Skeletal muscle cell (primary cell): ENCODE results near the gene LYPLAL1.
"Not testable (repeated sequence)": the region's sequence is repeated elsewhere in the genome, so short reads cannot be mapped to it uniquely, and the experiment has no call there.

Experiments
- DNase-seq: peaks from one replicate; pipeline ENCODE4 v3.0.0-alpha.2; 2010; ENCODE audit warnings: low read depth
- H3K4me3 ChIP-seq: 2 replicates; pipeline ENCODE4 v1.5.1; 2011; ENCODE audit warnings: low read depth, mild to moderate bottlenecking, control low read depth, low read length, moderate library complexity

The LYPLAL1 gene

DNA sequence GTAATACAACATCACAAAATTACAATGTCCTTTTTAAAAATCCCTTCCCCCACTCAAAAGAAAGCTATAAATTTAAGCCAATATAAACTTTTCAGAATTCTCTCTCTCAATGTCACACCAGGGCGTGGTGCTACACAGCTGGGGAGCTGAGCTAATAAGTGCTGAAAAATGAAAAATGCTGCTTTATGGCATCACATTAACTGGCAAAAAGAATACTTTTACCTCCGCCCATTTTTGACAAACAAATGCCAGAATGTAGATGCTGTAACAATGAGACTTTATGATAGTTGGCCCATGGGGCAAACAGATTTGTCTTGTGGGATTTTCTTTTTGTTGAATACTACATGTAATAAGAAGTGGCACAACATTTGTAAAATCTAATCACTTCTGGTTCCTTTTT, 12.7 kb upstream of the LYPLAL1 start:
- H3K4me3 ChIP-seq = no peak overlapping the region
- no peak for DNase-seq

DNA sequence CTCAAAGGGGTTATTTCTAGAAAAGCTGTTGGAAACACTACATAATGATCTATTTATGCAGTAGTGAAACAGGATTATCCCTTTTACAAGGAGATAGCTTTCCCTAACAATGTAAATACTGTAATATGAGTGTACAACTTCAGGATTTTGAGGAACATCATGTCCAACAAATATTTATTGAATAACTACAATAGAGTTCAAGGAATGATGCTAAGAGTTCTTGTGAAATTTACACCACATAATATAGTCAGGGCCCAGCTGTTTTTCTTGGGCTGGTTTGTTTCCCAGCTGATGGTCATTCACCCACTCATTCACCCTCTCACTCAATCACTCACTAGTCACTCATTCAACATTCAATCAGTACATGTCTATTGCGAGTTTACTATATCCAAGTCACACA, 12.3 kb upstream of the LYPLAL1 start:
- H3K4me3 ChIP-seq = no peak overlapping the region
- DNase-seq = peak; percentile 45

DNA sequence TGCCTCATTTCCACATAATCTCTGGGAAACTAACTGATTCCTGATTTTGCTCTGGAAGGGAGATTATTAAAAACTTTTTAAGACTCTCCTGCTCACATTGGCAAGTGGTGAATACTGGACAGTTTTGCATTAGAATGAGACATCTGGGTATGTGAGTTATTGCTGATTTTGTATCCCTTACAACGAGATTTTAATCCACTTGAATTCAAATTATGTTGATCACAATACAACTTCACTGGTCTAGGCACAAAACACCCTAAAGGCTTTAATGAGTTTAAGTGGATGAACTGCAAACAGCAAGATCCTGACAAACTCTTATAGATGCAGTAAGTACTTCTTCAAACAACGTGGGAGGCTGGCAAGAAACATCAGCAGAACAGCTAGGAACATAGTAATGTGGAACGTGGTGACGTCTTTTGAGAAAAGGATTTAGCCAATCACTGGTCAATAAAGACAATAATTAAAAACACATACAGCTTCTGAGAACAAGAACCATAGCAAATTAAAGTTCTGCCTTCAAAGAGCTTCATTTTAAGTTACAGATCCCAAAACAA, 10.2 kb upstream of the LYPLAL1 start:
- DNase-seq = no peak
- no peak overlapping the region for H3K4me3 ChIP-seq

DNA sequence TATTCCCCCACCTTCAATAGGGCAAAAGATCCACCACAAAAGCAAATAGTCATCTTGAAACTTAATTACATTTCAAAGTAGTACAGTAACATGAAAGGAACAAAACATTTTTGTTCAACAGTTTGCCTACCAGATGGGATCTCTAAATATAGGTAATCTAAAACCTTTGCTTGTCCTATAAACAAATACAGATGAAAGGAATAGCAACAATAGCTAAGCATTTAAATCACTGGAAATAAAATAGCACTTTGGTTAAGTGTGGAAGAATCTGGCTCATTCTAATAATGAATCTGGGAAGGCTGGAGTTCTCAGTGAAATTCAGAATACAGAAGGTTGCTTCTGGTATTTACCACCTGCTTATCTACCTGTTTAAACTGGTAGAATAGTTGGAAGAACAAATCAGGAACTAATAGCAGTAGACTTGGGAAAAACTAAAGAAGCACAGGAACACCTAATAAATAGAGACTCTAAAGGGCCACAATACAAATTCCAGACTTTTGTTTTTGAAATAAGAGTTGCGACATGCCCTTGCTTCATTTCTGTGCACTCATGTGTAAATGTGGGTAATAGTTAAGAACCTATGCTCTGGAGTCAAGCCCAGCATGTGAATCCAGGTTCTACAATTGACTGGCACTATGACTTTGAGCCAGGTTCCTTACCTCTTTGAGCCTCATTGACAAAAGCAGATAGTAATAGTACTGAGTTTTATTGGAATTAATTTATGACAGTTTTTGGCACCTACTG, 2.3 kb upstream of the LYPLAL1 start:
- DNase-seq = no peak
- H3K4me3 ChIP-seq = no peak overlapping the region

DNA sequence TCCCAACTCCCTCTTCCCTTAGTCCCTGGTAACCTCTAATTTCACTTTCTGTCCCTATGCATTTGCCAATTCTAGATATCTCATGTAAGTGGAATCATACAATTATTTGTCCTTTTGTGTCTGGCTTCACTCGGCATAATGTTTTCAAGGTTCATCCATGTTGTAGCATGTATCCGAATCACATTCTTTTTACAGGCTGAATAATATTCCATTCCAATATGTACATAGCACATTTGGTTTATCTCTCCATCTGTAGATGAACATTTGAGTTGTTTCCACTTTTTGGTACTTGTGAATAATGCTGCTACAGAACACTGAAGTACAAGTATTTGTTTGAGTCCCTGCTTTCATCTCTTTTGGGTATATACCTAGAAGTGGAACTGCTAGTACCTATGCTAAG, 857 bp upstream of the LYPLAL1 start:
- H3K4me3 ChIP-seq = no peak overlapping the region
- DNase-seq = no peak

DNA sequence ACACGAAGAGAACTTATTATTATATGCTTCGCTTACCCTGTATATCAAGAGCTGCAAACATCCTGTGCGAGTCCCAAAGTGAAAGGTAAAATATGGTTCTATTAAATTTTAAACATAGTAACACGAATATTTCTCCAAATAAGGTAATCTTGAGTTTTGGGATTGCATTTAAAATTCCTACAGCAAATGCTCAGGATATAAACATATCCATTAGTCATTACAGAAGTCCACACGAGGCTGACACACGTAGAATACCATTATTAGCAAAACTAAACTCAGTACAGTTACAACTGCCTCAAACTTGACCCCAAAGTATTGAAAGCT, 282 bp upstream of the LYPLAL1 start:
- peak overlapping the region; percentile 85 for H3K4me3 ChIP-seq
- DNase-seq = no peak

DNA sequence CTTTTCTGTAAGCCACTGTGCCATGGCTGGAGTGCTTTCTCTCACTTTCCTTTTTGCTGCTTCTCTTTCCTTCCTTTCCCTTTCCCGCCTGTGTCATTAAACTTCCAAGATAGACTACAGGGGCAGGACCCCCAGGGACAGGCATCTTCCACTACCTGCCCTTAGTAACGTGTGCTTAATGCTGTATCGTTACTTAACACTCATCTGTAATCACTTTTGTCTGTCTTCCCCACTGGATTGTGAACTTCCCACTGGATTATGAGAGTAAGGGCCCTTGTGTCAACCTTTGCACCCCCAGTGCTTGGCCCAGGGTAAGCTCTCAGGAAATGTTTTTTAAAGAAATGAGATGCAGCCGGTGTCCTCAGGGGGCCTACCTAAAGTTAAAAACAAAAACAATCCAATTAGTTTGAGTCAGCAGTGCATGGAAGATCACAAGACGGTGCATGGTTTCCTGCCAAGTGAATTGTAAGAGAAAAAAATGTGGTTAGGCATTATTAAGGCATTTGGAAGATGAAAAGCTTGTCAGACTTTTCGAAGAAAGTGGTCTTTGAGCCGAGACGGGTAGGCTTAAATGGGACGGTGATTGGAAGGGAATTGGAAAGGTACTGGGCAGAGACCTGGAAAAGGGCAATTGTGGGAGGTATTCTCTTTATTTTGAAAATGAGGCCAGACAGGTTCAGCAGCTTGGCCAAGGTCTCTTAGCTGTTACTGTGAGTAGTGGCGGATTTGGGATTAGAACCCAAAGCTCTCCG, 958 bp downstream of the LYPLAL1 start:
- H3K4me3 ChIP-seq = peak overlapping the region; percentile 85
- DNase-seq = peak; percentile 54

DNA sequence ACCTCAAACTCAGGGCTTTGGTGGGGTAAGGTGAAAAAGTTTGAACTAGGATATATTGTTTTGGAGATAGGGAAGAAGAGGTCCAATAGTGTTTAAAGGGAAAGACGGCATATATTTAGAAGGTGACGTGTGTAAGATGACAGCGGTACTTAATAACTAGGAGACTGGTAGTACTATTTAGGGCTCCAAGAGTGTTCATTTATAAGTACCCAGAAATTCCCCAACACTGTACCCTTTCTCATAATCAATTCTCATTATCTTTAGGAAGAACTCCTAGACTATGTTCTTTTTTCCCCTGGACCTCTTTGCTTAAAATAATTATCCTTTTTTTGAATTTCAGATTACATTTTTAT, 1.5 kb downstream of the LYPLAL1 start:
- no peak for DNase-seq
- H3K4me3 ChIP-seq = peak overlapping the region; percentile 85

DNA sequence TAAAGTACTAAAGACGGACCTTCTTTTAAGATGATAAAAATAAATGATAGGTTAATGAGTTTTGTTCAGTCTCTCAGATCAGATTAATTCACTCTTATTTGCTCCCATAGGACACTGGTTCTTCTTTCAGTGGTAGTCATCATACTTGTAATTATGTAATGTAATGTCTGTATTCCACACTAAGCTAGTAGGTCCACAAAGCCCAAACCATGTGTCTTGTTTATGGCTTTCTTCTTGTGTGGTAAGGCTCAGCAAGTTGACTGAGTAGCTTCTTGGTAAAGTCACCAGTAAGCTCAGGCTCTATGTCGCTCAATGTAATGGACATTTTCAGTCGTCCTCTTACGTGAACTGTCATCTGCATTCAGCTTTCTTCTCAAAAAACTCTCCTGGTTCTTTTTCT, 2.5 kb downstream of the LYPLAL1 start:
- no peak overlapping the region for H3K4me3 ChIP-seq
- no peak for DNase-seq

DNA sequence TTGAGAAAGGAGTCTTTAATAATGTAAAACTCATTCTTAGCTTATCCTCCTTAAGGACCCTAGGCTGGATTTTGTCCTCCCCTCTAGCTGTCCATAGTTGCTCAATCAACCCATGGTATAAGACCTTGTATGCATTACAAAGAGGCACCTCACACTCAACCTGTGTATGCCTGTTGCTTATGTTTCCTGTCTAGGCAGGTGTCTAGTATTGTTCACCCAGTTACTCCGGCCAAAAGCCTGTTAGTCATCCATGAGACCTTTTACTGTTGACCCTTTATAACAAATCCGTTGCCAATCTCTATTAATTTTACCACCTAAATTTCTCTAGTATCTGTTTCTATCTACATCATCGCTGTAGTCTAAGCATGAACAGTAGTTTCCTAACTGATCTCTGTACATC, 3.7 kb downstream of the LYPLAL1 start:
- no peak for DNase-seq
- no peak overlapping the region for H3K4me3 ChIP-seq

DNA sequence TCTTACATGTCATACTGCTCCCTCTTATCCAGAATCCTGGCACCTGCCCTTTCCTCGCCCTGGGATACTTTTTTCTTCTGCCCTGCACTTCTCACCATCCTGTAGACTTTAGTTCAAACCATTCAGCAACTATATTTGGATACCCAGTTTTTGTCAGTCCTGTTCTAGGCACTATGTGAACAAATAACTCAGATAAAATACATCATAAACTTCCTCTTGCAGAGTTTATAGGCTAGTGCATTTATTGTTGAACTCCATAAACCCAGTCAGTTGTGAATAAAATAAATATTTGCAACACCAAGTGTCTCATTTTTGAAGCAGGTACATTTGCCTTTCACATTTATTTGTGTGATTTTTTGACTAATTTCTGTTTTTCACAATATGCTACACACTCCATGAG, 4.3 kb downstream of the LYPLAL1 start:
- DNase-seq = no peak
- no peak overlapping the region for H3K4me3 ChIP-seq

DNA sequence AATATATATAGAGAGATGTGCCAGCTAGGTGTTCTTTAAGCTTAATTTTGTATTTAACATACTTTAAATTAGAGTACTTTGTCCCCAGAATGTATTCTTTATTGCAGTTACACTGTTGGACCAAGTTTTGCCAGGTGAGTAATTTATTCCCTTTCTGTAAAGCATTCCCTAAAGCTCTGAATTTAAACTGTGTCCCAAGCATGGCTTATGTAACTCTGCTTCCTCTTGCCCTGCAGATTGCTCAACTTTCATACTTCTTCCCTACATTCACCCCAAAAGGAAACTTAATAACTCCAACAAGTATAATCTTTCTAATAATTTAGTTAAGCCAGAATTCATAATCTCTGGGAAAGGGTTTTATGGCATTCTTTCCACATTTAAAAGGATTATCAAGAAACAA, 5.6 kb downstream of the LYPLAL1 start:
- no peak overlapping the region for H3K4me3 ChIP-seq
- DNase-seq = no peak

DNA sequence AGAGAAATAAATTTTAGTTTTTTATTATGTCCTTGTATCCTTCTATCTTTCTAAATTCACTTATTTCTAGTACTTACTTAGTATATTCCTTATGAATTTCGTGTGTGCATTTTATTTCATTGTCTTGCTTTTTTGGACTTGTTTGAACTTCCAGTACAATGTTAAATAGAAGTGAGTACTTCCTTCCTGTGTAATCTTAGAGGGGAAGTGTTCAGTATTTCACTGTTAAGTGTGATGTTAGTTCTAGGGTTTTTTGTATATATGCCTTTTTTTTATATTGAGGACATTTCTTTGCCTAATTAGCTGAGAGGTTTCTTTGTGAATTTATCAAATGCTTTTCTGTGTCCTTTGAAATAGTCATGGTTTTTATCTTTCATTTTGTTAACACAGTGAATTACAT, 10.7 kb downstream of the LYPLAL1 start:
- H3K4me3 ChIP-seq = no peak overlapping the region
- DNase-seq = no peak

DNA sequence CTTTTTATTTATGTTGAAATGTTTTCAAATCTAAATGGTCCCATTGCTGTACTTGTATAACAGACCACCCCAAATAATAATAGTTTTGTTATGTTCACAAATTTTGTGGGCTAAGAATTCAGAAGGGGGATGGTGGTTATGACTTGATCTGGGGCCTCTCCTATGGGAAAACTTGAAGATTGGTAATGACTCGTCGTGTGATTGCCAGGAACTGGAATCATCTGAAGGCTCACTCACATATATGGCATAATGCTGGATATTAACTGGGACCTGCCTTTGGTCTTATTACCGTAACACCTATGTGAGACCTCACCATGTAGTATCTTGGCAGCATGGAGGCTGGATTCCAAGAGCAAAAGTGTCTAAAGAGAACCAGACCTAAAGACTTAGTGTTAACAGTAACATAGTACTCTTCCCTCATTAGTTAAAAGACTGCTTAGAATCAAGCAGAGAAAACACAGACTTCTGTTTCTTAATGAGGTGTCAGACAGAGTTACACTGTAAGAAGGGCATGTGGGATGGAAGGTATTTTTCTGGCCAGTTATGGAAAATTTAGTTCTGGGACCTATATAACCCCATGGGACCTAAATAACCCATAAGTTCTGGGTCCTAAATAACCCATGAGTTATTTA, 11.9 kb downstream of the LYPLAL1 start:
- DNase-seq = no peak
- H3K4me3 ChIP-seq = no peak overlapping the region

DNA sequence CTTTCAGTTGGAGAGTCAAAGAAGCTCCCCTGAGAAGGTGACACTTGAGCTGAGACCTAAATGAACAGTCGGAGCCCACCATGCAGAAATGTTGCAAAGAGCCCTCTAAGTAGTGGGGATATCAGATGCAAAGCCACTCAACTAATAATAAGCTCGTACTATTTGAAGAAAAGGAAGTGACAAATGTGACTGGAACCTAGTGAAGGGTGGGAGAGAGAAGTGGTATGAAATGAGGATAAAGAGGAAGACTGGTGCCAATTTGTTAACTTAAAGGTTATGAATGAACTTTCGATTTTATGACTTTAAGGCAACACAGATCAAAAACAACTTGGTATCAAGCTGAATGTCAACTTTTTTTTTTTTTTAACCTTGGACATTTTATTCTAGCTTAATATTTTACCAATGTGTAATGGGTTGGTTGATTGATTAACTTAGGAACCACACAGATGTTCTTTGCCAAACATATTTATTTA, 14.7 kb downstream of the LYPLAL1 start:
- H3K4me3 ChIP-seq = no peak overlapping the region
- DNase-seq = no peak

DNA sequence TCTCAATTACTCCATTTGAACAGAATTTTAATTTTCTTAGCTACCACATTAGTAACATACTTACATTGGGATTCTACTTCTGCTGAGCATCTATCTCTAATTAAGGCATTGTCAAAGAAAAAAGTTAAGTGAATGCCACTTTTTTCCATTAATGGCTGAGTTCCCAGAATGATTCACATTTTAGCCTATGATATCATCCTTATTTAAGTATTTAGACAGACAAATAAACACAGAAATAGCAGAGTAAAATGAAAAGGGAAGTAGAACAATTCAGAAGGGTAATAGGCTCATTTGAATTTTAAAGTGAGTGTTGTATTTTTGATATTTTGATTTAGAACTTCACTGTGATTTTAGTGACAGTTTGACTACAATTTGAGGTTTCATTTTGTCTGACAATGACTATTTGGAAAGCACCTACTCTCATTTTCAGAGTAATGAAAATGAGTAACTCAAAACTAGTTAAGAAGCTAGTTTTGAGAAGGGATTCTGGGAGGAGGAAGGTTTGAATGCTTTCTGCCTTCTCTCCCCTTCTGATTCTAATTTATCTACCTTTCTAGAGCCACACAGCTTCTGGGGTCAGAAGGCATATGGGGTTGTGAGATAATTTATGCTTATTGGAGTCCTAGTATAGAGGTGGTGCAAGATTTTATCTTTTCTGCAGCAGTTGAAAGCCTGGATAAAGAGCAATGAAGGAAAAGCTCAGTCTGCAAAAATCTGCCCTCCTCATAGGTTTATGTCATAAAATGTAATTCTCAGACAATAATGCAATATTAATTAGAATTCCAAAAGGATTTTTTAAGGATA, 15.5 kb downstream of the LYPLAL1 start:
- DNase-seq = peak; percentile 28
- H3K4me3 ChIP-seq = no peak overlapping the region

DNA sequence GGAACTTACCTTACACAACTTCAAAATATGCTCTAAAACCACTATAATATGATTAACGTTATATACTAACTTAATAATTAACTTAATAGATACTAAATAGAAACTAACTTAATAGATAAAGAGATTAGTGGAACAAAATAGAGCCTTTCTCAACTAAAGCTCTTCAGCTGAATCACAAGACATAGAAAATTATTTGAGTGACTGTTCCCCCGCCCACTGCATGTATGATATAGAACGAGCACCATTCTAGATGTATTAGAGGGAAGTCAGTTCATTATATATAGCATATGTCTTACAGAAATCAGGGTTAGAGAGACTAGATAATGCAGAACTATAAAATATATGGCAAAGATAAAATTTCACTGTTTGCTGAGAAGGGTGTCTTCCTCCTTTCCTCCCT, 16.3 kb downstream of the LYPLAL1 start:
- no peak overlapping the region for H3K4me3 ChIP-seq
- DNase-seq = no peak

DNA sequence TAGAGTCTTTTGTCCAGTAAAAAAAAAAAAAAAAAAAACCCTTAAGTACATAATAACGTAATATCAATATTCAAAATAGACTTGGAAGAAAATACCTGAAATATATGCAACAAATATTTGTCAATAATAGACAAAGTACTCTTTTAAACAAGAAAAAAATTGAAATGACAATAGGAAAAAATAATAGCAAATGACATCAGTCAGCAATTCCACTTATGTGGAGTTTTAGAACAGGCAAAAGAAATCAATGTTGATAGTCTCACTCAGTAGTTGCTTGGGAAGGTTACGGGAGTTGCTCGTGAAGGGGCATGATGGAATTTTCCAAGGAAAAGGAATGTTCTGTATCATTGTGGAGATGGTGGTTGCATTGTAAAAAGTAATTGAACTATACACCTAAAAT, 16.9 kb downstream of the LYPLAL1 start:
- no peak for DNase-seq
- no peak overlapping the region for H3K4me3 ChIP-seq

DNA sequence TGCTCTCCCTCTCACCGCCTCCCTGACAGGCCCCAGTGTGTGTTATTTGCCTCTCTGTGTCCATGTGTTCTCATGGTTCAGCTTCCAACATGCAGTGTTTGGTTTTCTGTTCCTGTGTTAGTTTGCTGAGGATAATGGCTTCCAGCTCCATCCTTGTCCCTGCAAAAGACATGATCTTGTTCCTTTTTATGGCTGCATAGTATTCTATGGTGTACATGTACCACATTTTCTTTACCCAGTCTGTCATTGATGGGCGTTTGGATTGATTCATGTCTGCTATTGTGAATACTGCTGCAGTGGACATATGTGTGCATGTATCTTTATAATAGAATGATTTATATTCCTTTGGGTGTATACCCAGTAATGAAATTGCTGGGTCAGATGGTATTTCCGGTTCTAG, 22.2 kb downstream of the LYPLAL1 start:
- H3K4me3 ChIP-seq, DNase-seq: not testable (repeated sequence)

DNA sequence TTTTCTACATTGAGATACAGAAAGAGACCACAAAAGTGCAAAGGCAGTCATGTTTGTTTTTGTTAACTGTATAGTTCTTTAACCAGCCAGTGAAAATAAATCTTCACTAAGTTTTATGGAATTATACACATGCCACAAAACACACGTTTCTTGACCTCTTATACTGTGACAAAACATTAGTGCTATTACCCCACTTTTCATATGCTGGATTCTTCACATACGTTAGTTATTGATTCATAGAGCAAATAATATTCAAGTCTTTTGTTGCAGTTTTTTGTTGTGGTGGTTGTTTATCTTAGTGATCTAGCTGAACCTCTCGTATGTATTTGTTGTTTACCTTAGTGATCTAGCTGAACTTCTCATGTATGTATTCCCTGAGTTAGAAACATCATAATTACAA, 28.0 kb downstream of the LYPLAL1 start:
- DNase-seq = no peak
- no peak overlapping the region for H3K4me3 ChIP-seq
